Spleen (tissue), 11 donors: ENCODE results near the gene HIVEP3. TPM values are rescaled to one million over a fixed set of nuclear protein-coding genes. Genes with fewer than 3 reads are reported as not detected.

Source experiments
- DNase-seq: peaks from one replicate; pipeline ENCODE4 v3.0.0-alpha.2; 2020
- H3K27ac ChIP-seq, 8 donors: fragments of 200-600 bp; sonication (generic) in 7 of 8; 1 replicate in 4 of 8; 2 replicates in 4 of 8; pipeline versions ENCODE4 v1.5.0 to v1.8.0; 2016 to 2021; ENCODE audit warnings: inconsistent platforms in 4 of 8, mild to moderate bottlenecking in 4 of 8, moderate library complexity in 1 of 8
- H3K27me3 ChIP-seq, 7 donors: fragments of 200-600 bp; sonication (generic) in 6 of 7; replicated peaks in 1 of 7; 1 replicate in 4 of 7; 2 replicates in 3 of 7; pipeline versions ENCODE4 v1.5.0 to v1.8.0; 2016 to 2021; ENCODE audit warnings: inconsistent platforms in 3 of 7, mild to moderate bottlenecking in 1 of 7
- H3K36me3 ChIP-seq, 6 donors: fragments of 200-600 bp; sonication (generic) in 5 of 6; 1 replicate in 4 of 6; 2 replicates in 2 of 6; pipeline versions ENCODE4 v1.5.0 to v1.8.0; 2016 to 2021; ENCODE audit warnings: inconsistent platforms in 2 of 6
- H3K4me1 ChIP-seq, 6 donors: fragments of 200-600 bp; sonication (generic) in 5 of 6; 1 replicate in 3 of 6; 2 replicates in 3 of 6; pipeline versions ENCODE4 v1.5.0 to v1.8.0; 2016 to 2021; ENCODE audit warnings: inconsistent platforms in 3 of 6
- H3K4me3 ChIP-seq, 8 donors: fragments of 200-600 bp; sonication (generic) in 7 of 8; 1 replicate in 4 of 8; 2 replicates in 4 of 8; pipeline versions ENCODE4 v1.5.0 to v1.8.0; 2016 to 2021; ENCODE audit warnings: inconsistent platforms in 4 of 8, mild to moderate bottlenecking in 4 of 8, moderate library complexity in 2 of 8
- H3K9me3 ChIP-seq, 8 donors: fragments of 200-600 bp; sonication (generic) in 7 of 8; 1 replicate in 4 of 8; 2 replicates in 4 of 8; pipeline versions ENCODE4 v1.5.0 to v1.8.0; 2016 to 2021; ENCODE audit warnings: inconsistent platforms in 4 of 8
- POLR2A ChIP-seq, 3 donors: fragments of 450-650 bp; IDR thresholded peaks; one replicate each; pipeline ENCODE4 v1.5.1; 2017; ENCODE audit warnings: antibody characterized with exemption in 3 of 3, mild to moderate bottlenecking in 1 of 3
- POLR2AphosphoS5 ChIP-seq, 3 donors: sonication (generic); formaldehyde crosslinking; IDR thresholded peaks; one replicate each; pipeline ENCODE4 v1.5.1; 2017; ENCODE audit warnings: antibody characterized with exemption in 3 of 3
- WGBS, 5 donors: extraction: QIAGEN DNeasy Blood & Tissue Kit in 3 of 5; methylation state at CpG; one replicate each; pipeline versions ENCODE4 v1.1.5 to v1.1.7; 2013 to 2018; 5-methylcytosine and 5-hydroxymethylcytosine counted together
- intact Hi-C: fragments of 100-400 bp; cut with DNase I; formaldehyde crosslinking; loops from one replicate; pipeline ENCODE4 v1.15.0; 2023; ENCODE audit warnings: low total_unique reads
- polyA plus RNA-seq, 3 donors: library from polyadenylated mRNA; stranded (reverse); fragments of 200-250 nt; gene quantifications; one replicate each; pipeline ENCODE4 v1.2.1, GENCODE V29; 2013
- total RNA-seq, 7 donors: library from RNA; depleted of rRNA in 3 of 7; stranded (reverse); fragments of >200 nt in 3 of 7; fragmentation: NEBNext Ultra II Directional in 4 of 7; extraction: Animal tissue kit (Norgen Biotek cat#: 25700) in 4 of 7; gene quantifications; one replicate each; pipeline versions ENCODE4 v1.1.0 to v1.2.1, GENCODE V29; 2016 to 2021
- TF ChIP-seq, protein P1 (sequence below), 11 experiments: fragments of 200-600 bp in 7 of 11; fragments of 450-650 bp in 4 of 11; sonication (generic) in 4 of 11; IDR thresholded peaks in 8 of 11; conservative IDR thresholded peaks in 3 of 11; 1 replicate in 7 of 11; 2 replicates in 4 of 11; pipeline versions ENCODE4 v1.4.0 to v1.8.0; 2016 to 2021; ENCODE audit warnings: antibody characterized with exemption in 11 of 11, inconsistent platforms in 4 of 11, mild to moderate bottlenecking in 1 of 11
- donor health status: healthy with polysubstance abuse.
- donor health status: DM: no; HTN: no; CAD: no; lungs with moderate emphysema.
- donor health status: DM: no; HTN: no; CAD: no.
- donor health status: Bipolar disorder and iron deficiency.
- donor health status: healthy.
- donor health status: DM: no; HTN: no; CAD: no.
- donor health status: DM: yes; HTN: yes; CAD: no.

The HIVEP3 gene
- total and polyA plus RNA-seq, 10 donors: 2.4 to 21.2 (median 8.2) TPM

- Histone ChIP-seq H3K4me3 (no peak overlapping the region), H3K36me3 (no peaks in the 10 kb centered on the region), H3K9me3 (no peaks in the 10 kb centered on the region), H3K4me1 (peaks cover 15 to 44% (median 35%) of the 10 kb centered on the region in 6 donors), H3K27me3 (no peaks in the 10 kb centered on the region), H3K27ac (peak overlapping the region; percentile 14 to 68 (median 52))
- DNase-seq: peak; percentile 88
- TF ChIP-seq POLR2AphosphoS5 (IDR thresholded peaks at IDR 0.05): peak; percentile 74 to 80 (median 77)
- TF ChIP-seq, protein P1, sequence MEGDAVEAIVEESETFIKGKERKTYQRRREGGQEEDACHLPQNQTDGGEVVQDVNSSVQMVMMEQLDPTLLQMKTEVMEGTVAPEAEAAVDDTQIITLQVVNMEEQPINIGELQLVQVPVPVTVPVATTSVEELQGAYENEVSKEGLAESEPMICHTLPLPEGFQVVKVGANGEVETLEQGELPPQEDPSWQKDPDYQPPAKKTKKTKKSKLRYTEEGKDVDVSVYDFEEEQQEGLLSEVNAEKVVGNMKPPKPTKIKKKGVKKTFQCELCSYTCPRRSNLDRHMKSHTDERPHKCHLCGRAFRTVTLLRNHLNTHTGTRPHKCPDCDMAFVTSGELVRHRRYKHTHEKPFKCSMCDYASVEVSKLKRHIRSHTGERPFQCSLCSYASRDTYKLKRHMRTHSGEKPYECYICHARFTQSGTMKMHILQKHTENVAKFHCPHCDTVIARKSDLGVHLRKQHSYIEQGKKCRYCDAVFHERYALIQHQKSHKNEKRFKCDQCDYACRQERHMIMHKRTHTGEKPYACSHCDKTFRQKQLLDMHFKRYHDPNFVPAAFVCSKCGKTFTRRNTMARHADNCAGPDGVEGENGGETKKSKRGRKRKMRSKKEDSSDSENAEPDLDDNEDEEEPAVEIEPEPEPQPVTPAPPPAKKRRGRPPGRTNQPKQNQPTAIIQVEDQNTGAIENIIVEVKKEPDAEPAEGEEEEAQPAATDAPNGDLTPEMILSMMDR (IDR thresholded peaks at IDR 0.05 in 8 of 11, conservative IDR thresholded peaks at IDR 0.05 in 3 of 11): no peak
- WGBS, 5 donors: 54 to 74% (median 65%) methylated on average over 12 to 14 of the region's 14 CpGs
- intact Hi-C loops: no loop called here
Observed at GRCh38 chr1:41618066-41618825, 300.5 kb downstream of the HIVEP3 start.

DNA sequence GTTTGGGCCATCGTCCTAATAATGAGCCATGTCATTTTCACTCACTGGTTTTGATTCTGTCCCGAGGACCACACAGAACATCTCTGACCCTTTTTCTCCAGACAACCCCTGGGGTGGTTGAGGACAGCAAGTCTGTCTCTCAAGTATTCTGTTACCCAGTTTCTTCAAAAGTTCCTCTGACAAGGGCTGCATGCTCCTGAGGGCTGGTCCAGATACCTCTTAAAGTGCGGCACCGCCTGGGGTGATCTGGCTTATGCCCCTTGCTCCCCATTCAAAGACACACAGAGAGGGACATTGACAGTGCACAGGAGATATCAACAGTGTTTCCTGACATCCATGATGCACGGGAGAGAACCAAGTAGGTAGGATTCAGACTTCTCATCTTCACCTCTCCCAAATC lies 301.4 kb downstream of the HIVEP3 start:
- H3K36me3 ChIP-seq: no peaks in the 10 kb centered on the region
- WGBS, 5 donors: 72 to 88% (median 82%) methylated on average over 5 of the region's 5 CpGs
- TF ChIP-seq POLR2AphosphoS5 (IDR thresholded peaks at IDR 0.05) (no peak), POLR2A (IDR thresholded peaks at IDR 0.05) (no peak)
- TF ChIP-seq, protein P1 (IDR thresholded peaks at IDR 0.05 in 8 of 11, conservative IDR thresholded peaks at IDR 0.05 in 3 of 11): no peak
- no peaks in the 10 kb centered on the region for H3K27me3 ChIP-seq
- H3K9me3 ChIP-seq: no peaks in the 10 kb centered on the region
- H3K27ac ChIP-seq: peak overlapping the region in 5 of 8 donors; percentile 29 to 66 (median 57)
- peaks cover 8 to 35% (median 26%) of the 10 kb centered on the region in 6 donors for H3K4me1 ChIP-seq
- intact Hi-C loops: no loop called here
- no peak overlapping the region for H3K4me3 ChIP-seq
- no peak for DNase-seq

GRCh38 chr1:41616563-41616962 lies 302.2 kb downstream of the HIVEP3 start:
- Histone ChIP-seq H3K9me3 (no peaks in the 10 kb centered on the region), H3K36me3 (no peaks in the 10 kb centered on the region), H3K4me1 (peaks cover 6 to 27% (median 18%) of the 10 kb centered on the region in 6 donors), H3K27me3 (no peaks in the 10 kb centered on the region), H3K27ac (no peak overlapping the region), H3K4me3 (no peak overlapping the region)
- no peak for DNase-seq
- intact Hi-C loops: no loop called here
- WGBS, 5 donors: 86 to 97% (median 89%) methylated on average over 2 of the region's 2 CpGs
- TF ChIP-seq POLR2AphosphoS5 (IDR thresholded peaks at IDR 0.05) (no peak), POLR2A (IDR thresholded peaks at IDR 0.05) (no peak)
- TF ChIP-seq, protein P1 (IDR thresholded peaks at IDR 0.05 in 8 of 11, conservative IDR thresholded peaks at IDR 0.05 in 3 of 11): no peak

DNA sequence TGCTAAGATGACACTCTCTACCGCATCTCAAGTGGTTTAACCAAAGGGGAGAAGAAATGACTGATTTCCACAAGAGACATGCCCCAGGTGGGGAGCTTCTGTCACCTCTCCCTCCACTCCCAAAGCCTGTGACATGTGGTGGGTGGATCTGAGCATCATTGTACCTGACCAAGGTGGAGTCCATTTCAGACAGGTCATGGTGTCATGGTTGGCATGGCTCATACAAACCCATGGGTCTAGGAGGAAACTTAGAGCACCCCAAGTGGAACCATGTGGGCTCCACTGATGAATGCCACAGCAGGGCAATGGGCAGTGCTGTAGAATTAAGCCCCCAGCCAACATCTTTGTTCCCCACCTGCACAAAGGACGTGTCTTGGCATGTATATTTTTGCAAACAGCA lies 302.7 kb downstream of the HIVEP3 start:
- no peak overlapping the region for H3K4me3 ChIP-seq
- no peaks in the 10 kb centered on the region for H3K9me3 ChIP-seq
- 91 to 100% (median 95%) methylated on average over 2 of the region's 2 CpGs for WGBS, 5 donors
- H3K27ac ChIP-seq: no peak overlapping the region
- peaks cover 6 to 23% (median 15%) of the 10 kb centered on the region in 6 donors for H3K4me1 ChIP-seq
- no peaks in the 10 kb centered on the region for H3K27me3 ChIP-seq
- intact Hi-C loops: no loop called here
- no peak for TF ChIP-seq POLR2AphosphoS5 (IDR thresholded peaks at IDR 0.05)
- TF ChIP-seq, protein P1 (IDR thresholded peaks at IDR 0.05 in 8 of 11, conservative IDR thresholded peaks at IDR 0.05 in 3 of 11): no peak
- TF ChIP-seq POLR2A (IDR thresholded peaks at IDR 0.05): no peak
- DNase-seq: no peak
- no peaks in the 10 kb centered on the region for H3K36me3 ChIP-seq
